DOHH2 (cell line): Measurements from ENCODE around the gene RAD52.

Source experiments
- CTCF ChIP-seq: fragments of 200-600 bp; sonication (generic); IDR thresholded peaks from one replicate; pipeline ENCODE4 v1.5.1; 2014; ENCODE audit warnings: antibody characterized with exemption, mild to moderate bottlenecking, low read depth, low read length; ENCODE audit not compliant: poor library complexity, severe bottlenecking
- EZH2phosphoT487 ChIP-seq: fragments of 200-600 bp; sonication (generic); IDR thresholded peaks from 2 replicates; pipeline ENCODE4 v1.6.1; 2017; ENCODE audit warnings: borderline replicate concordance, mild to moderate bottlenecking, antibody characterized with exemption, low read length, moderate library complexity, mixed read lengths

- no peak for TF ChIP-seq CTCF
- TF ChIP-seq EZH2phosphoT487 = no peak
Observed at GRCh38 chr12:981961-982360, 32.5 kb upstream of the RAD52 start.
